Astrocyte of the spinal cord (primary cell): ENCODE measurements around the gene WWP2.
"Not testable (repeated sequence)": the region's sequence is repeated elsewhere in the genome, so short reads cannot be mapped to it uniquely, and the experiment has no call there.

Source experiments
- DNase-seq: peaks from one replicate; pipeline ENCODE4 v3.0.0; 2011; ENCODE audit warnings: low read depth, low spot score
- H3K4me3 ChIP-seq: 2 replicates; pipeline ENCODE4 v1.5.1; 2011; ENCODE audit warnings: low read depth, mild to moderate bottlenecking, low read length, moderate library complexity
- in situ Hi-C: cut with HindIII; loops from 2 replicates; pipeline ENCODE4 v1.10.0; 2017; ENCODE audit warnings: low sequenced_read_pairs
- TF ChIP-seq, protein P1 (sequence below): IDR thresholded peaks from 2 replicates; pipeline ENCODE4 v1.5.1; 2012; ENCODE audit warnings: low read depth, mild to moderate bottlenecking, low read length, inconsistent platforms

WWP2 gene

DNA sequence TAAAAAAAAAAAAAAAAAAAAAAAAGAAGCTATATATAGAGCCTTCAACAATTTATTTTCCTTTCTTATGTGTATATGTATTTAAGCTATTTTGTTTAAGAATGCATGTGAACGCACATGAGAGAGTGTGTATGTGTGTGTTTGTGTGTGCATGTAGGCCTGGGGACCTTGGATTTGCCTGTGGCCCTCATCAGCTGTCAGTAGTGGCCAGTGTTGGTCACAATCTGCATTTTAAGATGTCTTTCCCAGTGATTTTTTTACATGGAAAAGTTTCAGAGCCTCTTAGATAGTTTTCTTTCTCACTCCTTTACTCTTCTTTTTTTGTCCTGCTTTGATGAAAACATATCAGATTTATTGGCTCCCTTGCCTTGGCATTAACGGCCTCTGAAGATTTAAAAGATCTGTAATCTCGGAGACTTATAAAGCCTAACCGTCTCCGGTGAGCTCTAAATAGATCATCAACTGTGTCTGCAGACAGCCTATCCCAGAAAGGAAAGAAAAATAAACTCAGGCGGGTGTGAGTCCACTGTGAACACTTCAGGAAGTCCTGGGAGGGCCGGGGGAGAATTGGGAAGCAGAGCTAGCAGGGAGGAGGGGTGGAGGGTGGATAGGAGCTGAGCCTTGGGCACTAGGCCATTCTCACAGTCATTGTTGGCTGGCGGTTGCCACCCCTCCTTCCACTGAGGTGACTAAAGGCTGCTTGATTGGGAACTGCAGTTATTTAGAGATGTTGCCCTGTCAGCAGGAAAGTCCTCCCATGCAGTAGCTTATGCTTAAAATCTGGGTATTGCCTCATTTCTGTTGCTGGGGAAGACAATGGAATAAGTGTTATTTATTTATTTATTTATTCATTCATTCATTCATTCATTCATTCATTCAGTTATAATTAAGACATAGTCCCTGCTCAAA is 86.8 kb downstream of the WWP2 start:
- peak; percentile 92 for DNase-seq
- TF ChIP-seq, protein P1, sequence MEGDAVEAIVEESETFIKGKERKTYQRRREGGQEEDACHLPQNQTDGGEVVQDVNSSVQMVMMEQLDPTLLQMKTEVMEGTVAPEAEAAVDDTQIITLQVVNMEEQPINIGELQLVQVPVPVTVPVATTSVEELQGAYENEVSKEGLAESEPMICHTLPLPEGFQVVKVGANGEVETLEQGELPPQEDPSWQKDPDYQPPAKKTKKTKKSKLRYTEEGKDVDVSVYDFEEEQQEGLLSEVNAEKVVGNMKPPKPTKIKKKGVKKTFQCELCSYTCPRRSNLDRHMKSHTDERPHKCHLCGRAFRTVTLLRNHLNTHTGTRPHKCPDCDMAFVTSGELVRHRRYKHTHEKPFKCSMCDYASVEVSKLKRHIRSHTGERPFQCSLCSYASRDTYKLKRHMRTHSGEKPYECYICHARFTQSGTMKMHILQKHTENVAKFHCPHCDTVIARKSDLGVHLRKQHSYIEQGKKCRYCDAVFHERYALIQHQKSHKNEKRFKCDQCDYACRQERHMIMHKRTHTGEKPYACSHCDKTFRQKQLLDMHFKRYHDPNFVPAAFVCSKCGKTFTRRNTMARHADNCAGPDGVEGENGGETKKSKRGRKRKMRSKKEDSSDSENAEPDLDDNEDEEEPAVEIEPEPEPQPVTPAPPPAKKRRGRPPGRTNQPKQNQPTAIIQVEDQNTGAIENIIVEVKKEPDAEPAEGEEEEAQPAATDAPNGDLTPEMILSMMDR, result peak; percentile 17
- in situ Hi-C loops, result no loop called here
- no peak overlapping the region for H3K4me3 ChIP-seq

DNA sequence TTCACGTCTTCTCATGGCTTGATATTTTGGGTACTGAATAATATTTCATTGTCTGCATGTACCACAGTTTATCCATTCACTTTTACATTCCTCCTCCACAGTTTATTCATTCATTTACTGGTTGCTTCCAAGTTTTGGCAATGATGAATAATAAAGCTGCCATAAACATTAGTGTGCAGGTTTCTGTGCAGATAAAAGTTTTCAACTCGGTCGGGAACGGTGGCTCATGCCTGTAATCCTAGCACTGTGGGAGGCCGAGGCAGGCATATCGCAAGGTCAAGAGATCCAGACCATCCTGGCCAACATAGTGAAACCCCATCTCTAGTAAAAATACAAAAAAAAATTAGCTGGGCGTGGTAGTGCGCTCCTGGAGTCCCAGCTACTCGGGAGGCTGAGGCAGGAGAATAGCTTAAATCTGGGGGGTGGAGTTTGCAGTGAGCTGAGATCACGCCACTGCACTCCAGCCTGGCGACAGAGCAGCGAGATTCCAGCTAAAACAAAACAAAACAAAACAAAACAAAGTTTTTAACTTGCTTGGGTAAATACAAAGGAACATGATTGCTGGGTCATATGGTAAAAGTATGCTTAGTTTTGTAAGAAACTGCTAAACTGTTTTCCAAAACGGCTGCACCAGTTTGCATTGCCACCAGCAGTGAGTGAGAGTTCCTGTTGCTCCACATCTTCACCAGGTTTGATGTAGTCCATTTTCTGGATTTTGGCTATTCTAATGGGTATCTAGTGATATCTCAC is 89.5 kb downstream of the WWP2 start:
- TF ChIP-seq, protein P1, result no peak
- no peak overlapping the region for H3K4me3 ChIP-seq
- no peak for DNase-seq
- in situ Hi-C loops, result no loop called here

DNA sequence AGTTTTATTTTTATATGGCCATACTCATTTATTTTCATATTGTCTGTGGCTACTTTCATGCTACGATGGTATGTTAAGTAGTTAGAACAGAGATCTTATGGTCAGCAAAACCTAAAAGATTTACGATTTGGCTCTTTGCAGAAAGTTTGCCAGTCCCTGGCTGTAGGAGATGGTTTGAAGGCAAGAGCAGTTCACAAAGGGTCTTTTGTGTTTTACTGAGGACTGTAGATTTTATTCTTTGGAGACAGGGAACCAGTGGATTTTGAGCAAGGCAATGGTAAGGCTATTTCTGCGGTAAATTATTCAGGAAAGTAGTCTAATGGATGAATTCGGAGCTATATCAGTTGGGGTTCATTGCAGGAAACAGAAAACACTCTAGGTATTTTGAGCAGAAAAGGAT is 90.7 kb downstream of the WWP2 start:
- TF ChIP-seq, protein P1, result no peak
- H3K4me3 ChIP-seq, result no peak overlapping the region
- no peak for DNase-seq
- in situ Hi-C loops, result no loop called here

DNA sequence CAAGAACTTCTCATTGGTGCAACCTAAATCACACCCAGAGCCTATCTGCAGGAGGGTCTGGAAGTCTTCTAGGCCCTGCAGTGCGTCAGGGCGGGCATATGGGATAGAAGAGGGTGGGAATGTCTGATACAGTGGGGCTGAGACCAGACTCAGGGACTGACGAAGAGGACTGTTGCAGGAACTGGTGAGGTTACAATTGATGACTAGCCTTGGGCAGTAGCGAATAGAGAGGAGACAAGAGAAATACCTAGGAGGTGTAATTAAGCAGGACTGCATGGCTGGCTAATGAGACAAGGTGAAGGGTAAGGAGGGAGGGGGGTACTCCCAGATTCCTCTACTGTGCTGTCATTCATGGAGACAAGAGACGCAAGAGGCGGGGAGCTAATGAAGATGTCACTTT is 91.3 kb downstream of the WWP2 start:
- TF ChIP-seq, protein P1, result no peak
- H3K4me3 ChIP-seq, result no peak overlapping the region
- DNase-seq, result no peak
- in situ Hi-C loops, result no loop called here

DNA sequence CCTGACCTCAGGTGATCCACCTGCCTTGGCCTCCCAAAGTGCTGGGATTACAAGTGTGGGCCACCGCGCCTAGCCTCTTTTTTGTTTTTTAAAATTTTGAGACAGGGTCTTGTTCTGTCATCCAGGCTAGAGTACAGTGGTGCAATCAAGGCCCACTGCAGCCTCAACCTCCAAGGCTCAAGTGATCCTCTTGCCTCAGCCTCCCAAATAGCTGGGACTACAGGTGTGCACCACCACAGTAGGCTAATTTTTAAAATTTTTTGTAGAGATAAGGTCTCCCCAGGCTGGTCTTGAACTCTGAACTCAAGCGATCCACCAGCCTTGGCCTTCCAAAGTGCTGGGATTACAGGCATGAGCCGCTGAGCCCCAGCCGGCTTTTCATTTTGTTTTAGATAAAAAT is 92.6 kb downstream of the WWP2 start:
- H3K4me3 ChIP-seq, DNase-seq, in situ Hi-C loops: not testable (repeated sequence)

DNA sequence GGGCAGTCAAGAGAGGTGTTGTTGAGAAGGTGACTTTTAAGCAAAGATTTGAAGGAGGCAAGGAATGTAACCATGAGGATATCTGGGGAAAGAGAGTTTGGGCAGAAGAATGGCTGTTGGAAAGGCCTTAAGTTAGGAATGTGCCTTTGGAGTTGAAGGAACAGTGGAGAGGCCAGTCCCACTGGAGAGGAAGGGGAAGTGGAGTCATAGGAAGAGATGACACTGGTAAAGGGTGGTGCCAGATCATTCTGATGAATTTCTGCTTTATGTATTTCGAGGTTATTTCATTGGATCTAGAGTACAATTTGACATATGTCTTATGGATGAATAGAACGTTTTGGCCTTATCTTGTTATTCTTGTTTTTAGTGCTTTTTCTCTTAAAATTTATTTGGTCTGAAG is 93.5 kb downstream of the WWP2 start:
- no peak overlapping the region for H3K4me3 ChIP-seq
- no peak for DNase-seq
- TF ChIP-seq, protein P1, result no peak
- in situ Hi-C loops, result no loop called here
